HepG2 (cell line): Measurements from ENCODE around the gene PYGO2. TPM values are rescaled to one million over a fixed set of nuclear protein-coding genes. Genes with fewer than 3 reads are reported as not detected.

Source experiments
- CEBPZ ChIP-seq: IDR thresholded peaks from 2 replicates; pipeline ENCODE4 v1.6.1; 2012; ENCODE audit warnings: low read length, improper control_type of control experiment
- CSRNP1 ChIP-seq: sonication (generic); formaldehyde crosslinking; IDR thresholded peaks from 2 replicates; pipeline ENCODE4 v1.8.1; 2023; ENCODE audit warnings: mild to moderate bottlenecking, missing genetic modification reagents
- ELF1 ChIP-seq: sonication (generic); formaldehyde crosslinking; IDR thresholded peaks from 2 replicates; pipeline ENCODE4 v1.4.0; 2020; ENCODE audit warnings: missing genetic modification reagents
- HNRNPL ChIP-seq: fragments of 200-400 bp; formaldehyde crosslinking; IDR thresholded peaks from 2 replicates; pipeline ENCODE4 v1.6.1; 2017; ENCODE audit warnings: mild to moderate bottlenecking, low read depth, low read length
- HOXA9 ChIP-seq: sonication (generic); formaldehyde crosslinking; IDR thresholded peaks from 2 replicates; pipeline ENCODE4 v1.8.1; 2022; ENCODE audit warnings: missing genetic modification reagents, mild to moderate bottlenecking, moderate library complexity, borderline replicate concordance
- KDM2A ChIP-seq: sonication (generic); formaldehyde crosslinking; IDR thresholded peaks from 2 replicates; pipeline ENCODE4 v1.4.0; 2020; ENCODE audit warnings: low read depth, missing genetic modification reagents, borderline replicate concordance
- KLF6 ChIP-seq: IDR thresholded peaks from 2 replicates; pipeline ENCODE4 v1.8.0; 2016; ENCODE audit warnings: missing biosample characterization, missing genetic modification reagents
- MEIS2 ChIP-seq: sonication (generic); formaldehyde crosslinking; IDR thresholded peaks from 2 replicates; pipeline ENCODE4 v1.9.0; 2021; ENCODE audit warnings: mild to moderate bottlenecking, missing genetic modification reagents
- NPAS2 ChIP-seq: sonication (generic); formaldehyde crosslinking; IDR thresholded peaks from 2 replicates; pipeline ENCODE4 v1.8.0; 2022; ENCODE audit warnings: mild to moderate bottlenecking, missing genetic modification reagents, borderline replicate concordance
- NRL ChIP-seq: sonication (generic); formaldehyde crosslinking; IDR thresholded peaks from 2 replicates; pipeline ENCODE4 v1.5.0; 2020; ENCODE audit warnings: missing genetic modification reagents, mild to moderate bottlenecking, moderate library complexity, borderline replicate concordance
- U2AF2 ChIP-seq: fragments of 200-400 bp; formaldehyde crosslinking; IDR thresholded peaks from 2 replicates; pipeline ENCODE4 v1.6.1; 2017; ENCODE audit warnings: low read depth, mild to moderate bottlenecking, low read length
- ZNF20 ChIP-seq: sonication (generic); formaldehyde crosslinking; IDR thresholded peaks from 2 replicates; pipeline ENCODE4 v1.4.0; 2020; ENCODE audit warnings: mild to moderate bottlenecking, moderate library complexity, missing genetic modification reagents
- ZNF24 ChIP-seq: fragments of 450-650 bp; IDR thresholded peaks from 2 replicates; pipeline ENCODE4 v1.6.1; 2017; ENCODE audit warnings: antibody characterized with exemption, mild to moderate bottlenecking
- ZNF30 ChIP-seq: sonication (generic); formaldehyde crosslinking; IDR thresholded peaks from 2 replicates; pipeline ENCODE4 v1.5.0; 2020; ENCODE audit warnings: mild to moderate bottlenecking, missing genetic modification reagents
- ZNF747 ChIP-seq: sonication (generic); formaldehyde crosslinking; IDR thresholded peaks from 2 replicates; pipeline ENCODE4 v1.8.1; 2023; ENCODE audit warnings: missing genetic modification reagents, mild to moderate bottlenecking, borderline replicate concordance
- ZNF761 ChIP-seq: sonication (generic); formaldehyde crosslinking; conservative IDR thresholded peaks from 2 replicates; pipeline ENCODE4 v1.4.0; 2020; ENCODE audit warnings: mild to moderate bottlenecking, missing genetic modification reagents
- polyA plus RNA-seq, 8 experiments: library from polyadenylated mRNA; depleted of rRNA in 3 of 8; stranded (reverse) in 7 of 8; unstranded in 1 of 8; fragments of >200 nt; fragmentation: Illumina TruSeq in 4 of 8; extraction: Trizol in 4 of 8; gene quantifications; 2 replicates each; pipeline versions ENCODE4 v1.2.1 to v1.2.3, GENCODE V29; 2011 to 2016; ENCODE audit warnings: low read depth in 4 of 8, missing spikeins in 1 of 8, mixed read lengths in 1 of 8; ENCODE audit not compliant: insufficient read depth in 1 of 8
- total RNA-seq, 5 experiments: library from RNA; depleted of rRNA; stranded (reverse); fragments of >200 nt; fragmentation: Illumina TruSeq; extraction: Trizol; gene quantifications; 2 replicates each; pipeline ENCODE4 v1.2.3, GENCODE V29; 2016; ENCODE audit warnings: low read depth in 1 of 5
- TF ChIP-seq, protein P1 (sequence below): sonication (generic); formaldehyde crosslinking; IDR thresholded peaks from 2 replicates; pipeline ENCODE4 v1.4.0; 2020; ENCODE audit warnings: missing genetic modification reagents, borderline replicate concordance
- TF ChIP-seq, protein P2 (sequence below): sonication (generic); formaldehyde crosslinking; IDR thresholded peaks from 2 replicates; pipeline ENCODE4 v1.5.0; 2020; ENCODE audit warnings: missing genetic modification reagents, mild to moderate bottlenecking, borderline replicate concordance

PYGO2 gene
- total and polyA plus RNA-seq, 2 of the 13 experiments (the other 11 are each of a cell fraction or from before 2014, with no cell fraction given), result 20.3 to 21.8 TPM

GRCh38 chr1:154944401-154945159 lies 17.0 kb downstream of the PYGO2 start (continued):
- TF ChIP-seq, protein P1, sequence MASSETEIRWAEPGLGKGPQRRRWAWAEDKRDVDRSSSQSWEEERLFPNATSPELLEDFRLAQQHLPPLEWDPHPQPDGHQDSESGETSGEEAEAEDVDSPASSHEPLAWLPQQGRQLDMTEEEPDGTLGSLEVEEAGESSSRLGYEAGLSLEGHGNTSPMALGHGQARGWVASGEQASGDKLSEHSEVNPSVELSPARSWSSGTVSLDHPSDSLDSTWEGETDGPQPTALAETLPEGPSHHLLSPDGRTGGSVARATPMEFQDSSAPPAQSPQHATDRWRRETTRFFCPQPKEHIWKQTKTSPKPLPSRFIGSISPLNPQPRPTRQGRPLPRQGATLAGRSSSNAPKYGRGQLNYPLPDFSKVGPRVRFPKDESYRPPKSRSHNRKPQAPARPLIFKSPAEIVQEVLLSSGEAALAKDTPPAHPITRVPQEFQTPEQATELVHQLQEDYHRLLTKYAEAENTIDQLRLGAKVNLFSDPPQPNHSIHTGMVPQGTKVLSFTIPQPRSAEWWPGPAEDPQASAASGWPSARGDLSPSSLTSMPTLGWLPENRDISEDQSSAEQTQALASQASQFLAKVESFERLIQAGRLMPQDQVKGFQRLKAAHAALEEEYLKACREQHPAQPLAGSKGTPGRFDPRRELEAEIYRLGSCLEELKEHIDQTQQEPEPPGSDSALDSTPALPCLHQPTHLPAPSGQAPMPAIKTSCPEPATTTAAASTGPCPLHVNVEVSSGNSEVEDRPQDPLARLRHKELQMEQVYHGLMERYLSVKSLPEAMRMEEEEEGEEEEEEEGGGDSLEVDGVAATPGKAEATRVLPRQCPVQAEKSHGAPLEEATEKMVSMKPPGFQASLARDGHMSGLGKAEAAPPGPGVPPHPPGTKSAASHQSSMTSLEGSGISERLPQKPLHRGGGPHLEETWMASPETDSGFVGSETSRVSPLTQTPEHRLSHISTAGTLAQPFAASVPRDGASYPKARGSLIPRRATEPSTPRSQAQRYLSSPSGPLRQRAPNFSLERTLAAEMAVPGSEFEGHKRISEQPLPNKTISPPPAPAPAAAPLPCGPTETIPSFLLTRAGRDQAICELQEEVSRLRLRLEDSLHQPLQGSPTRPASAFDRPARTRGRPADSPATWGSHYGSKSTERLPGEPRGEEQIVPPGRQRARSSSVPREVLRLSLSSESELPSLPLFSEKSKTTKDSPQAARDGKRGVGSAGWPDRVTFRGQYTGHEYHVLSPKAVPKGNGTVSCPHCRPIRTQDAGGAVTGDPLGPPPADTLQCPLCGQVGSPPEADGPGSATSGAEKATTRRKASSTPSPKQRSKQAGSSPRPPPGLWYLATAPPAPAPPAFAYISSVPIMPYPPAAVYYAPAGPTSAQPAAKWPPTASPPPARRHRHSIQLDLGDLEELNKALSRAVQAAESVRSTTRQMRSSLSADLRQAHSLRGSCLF, result no peak
- TF ChIP-seq U2AF2 (no peak), ZNF20 (CRISPR knock-in tag) (no peak), NPAS2 (CRISPR knock-in tag) (no peak), CSRNP1 (CRISPR knock-in tag) (no peak), ELF1 (no peak), ZNF30 (CRISPR knock-in tag) (no peak), ZNF761 (CRISPR knock-in tag) (no peak), KLF6 (CRISPR knock-in tag) (0 out of 2 replicates have a peak, but pooled peaks have one; percentile 44), ZNF24 (no peak), NRL (no peak; the same call in 1 of the 2 replicates), HOXA9 (CRISPR knock-in tag) (no peak), MEIS2 (0 out of 2 replicates have a peak, but pooled peaks have one; percentile 83), KDM2A (CRISPR knock-in tag) (no peak; the same call in 1 of the 2 replicates), HNRNPL (no peak), CEBPZ (no peak), ZNF747 (CRISPR knock-in tag) (peak; percentile 54; the same call in 1 of the 2 replicates)
- TF ChIP-seq, protein P2, sequence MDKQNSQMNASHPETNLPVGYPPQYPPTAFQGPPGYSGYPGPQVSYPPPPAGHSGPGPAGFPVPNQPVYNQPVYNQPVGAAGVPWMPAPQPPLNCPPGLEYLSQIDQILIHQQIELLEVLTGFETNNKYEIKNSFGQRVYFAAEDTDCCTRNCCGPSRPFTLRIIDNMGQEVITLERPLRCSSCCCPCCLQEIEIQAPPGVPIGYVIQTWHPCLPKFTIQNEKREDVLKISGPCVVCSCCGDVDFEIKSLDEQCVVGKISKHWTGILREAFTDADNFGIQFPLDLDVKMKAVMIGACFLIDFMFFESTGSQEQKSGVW (CRISPR knock-in tag), result no peak; the same call in 1 of the 2 replicates
